ENCODE measurements around the gene IFNE.

- TF ChIP-seq EZH2 (IDR thresholded peaks at IDR 0.05) (no peak), CTCF (IDR thresholded peaks at IDR 0.05) (no peak), EZH2phosphoT487 (IDR thresholded peaks at IDR 0.05) (no peak)
Observed at GRCh38 chr9:21519855-21520434, 37.8 kb upstream of the IFNE start.
